IMR-90 (cell line): ENCODE results near the gene GABBR2. TPM values are rescaled to one million over a fixed set of nuclear protein-coding genes. Genes with fewer than 3 reads are reported as not detected.

Source experiments
- ATAC-seq: fragments of 200-7000 bp; cut with Tn5 transposase; 2 replicates; pipeline ENCODE4 v1.9.1; 2020; ENCODE audit warnings: low read depth, mild to moderate bottlenecking, moderate library complexity
- BruUV-seq: library from RNA; stranded (reverse); fragments of 400-500 nt; replicated peaks from 2 replicates; lab custom pipeline; 2021; lab: Mats Ljungman, UMichigan
- CTCF ChIA-PET: fragments of 300-600 bp; formaldehyde crosslinking; extraction: SDS; loops from one replicate; lab custom pipeline; 2021; ENCODE audit warnings: antibody characterized with exemption; lab: Yijun Ruan, JAX
- POLR2A ChIA-PET: fragments of 300-600 bp; sonication (Branson Sonifier 250); formaldehyde crosslinking; loops from one replicate; lab custom pipeline; 2022; ENCODE audit warnings: antibody characterized with exemption; ENCODE audit not compliant: unreplicated experiment; lab: Charles Lee
- DNase-seq: peaks from one replicate; pipeline ENCODE4 v3.0.0; 2013
- H2AFZ ChIP-seq: replicated peaks from 2 replicates; pipeline ENCODE3; 2013; ENCODE audit warnings: low read length, mild to moderate bottlenecking; ENCODE audit not compliant: poor library complexity
- H2AK5ac ChIP-seq: 2 replicates; pipeline ENCODE4 v1.6.1; 2013; ENCODE audit warnings: low read depth, low read length, inconsistent platforms
- H2AK9ac ChIP-seq: replicated peaks from 2 replicates; pipeline ENCODE3; 2013; ENCODE audit warnings: mild to moderate bottlenecking, low read depth, low read length, moderate library complexity; ENCODE audit not compliant: poor library complexity
- H2BK120ac ChIP-seq: 2 replicates; pipeline ENCODE4 v1.6.1; 2013; ENCODE audit warnings: low read depth, low read length, inconsistent platforms
- H2BK15ac ChIP-seq: 3 replicates; pipeline ENCODE4 v1.6.1; 2013; ENCODE audit warnings: low read depth, low read length, inconsistent platforms
- H2BK20ac ChIP-seq: 2 replicates; pipeline ENCODE4 v1.6.1; 2013; ENCODE audit warnings: low read depth, mild to moderate bottlenecking, inconsistent platforms, low read length, moderate library complexity
- H2BK5ac ChIP-seq: 2 replicates; pipeline ENCODE4 v1.6.1; 2013; ENCODE audit warnings: mild to moderate bottlenecking, low read depth, low read length, inconsistent platforms; ENCODE audit not compliant: poor library complexity, severe bottlenecking
- H3K14ac ChIP-seq: replicated peaks from 2 replicates; pipeline ENCODE4 v1.6.1; 2013; ENCODE audit warnings: low read depth, low read length, inconsistent platforms
- H3K18ac ChIP-seq: 2 replicates; pipeline ENCODE4 v1.6.1; 2013; ENCODE audit warnings: low read depth, low read length, control low read depth
- H3K23ac ChIP-seq: 2 replicates; pipeline ENCODE4 v1.6.1; 2013; ENCODE audit warnings: low read depth, low read length, inconsistent platforms
- H3K27ac ChIP-seq: 2 replicates; pipeline ENCODE4 v1.5.1; 2013; ENCODE audit warnings: mild to moderate bottlenecking, control low read depth, low read length; ENCODE audit not compliant: insufficient read depth
- H3K27me3 ChIP-seq: 2 replicates; pipeline ENCODE4 v1.6.1; 2013; ENCODE audit warnings: low read length; ENCODE audit not compliant: control insufficient read depth, insufficient read depth
- H3K36me3 ChIP-seq: 2 replicates; pipeline ENCODE4 v1.6.1; 2013; ENCODE audit warnings: low read length, mixed read lengths; ENCODE audit not compliant: control insufficient read depth, insufficient read depth
- H3K4ac ChIP-seq: 2 replicates; pipeline ENCODE4 v1.6.1; 2013; ENCODE audit warnings: low read depth, low read length, inconsistent platforms
- H3K4me1 ChIP-seq: 2 replicates; pipeline ENCODE4 v1.6.1; 2013; ENCODE audit warnings: low read length, mixed read lengths; ENCODE audit not compliant: control insufficient read depth, insufficient read depth
- H3K4me2 ChIP-seq: 2 replicates; pipeline ENCODE4 v1.6.1; 2013; ENCODE audit warnings: low read depth, mild to moderate bottlenecking, control low read depth, low read length, moderate library complexity
- H3K4me3 ChIP-seq: 2 replicates; pipeline ENCODE4 v1.5.1; 2013; ENCODE audit warnings: low read depth, mild to moderate bottlenecking, control low read depth, low read length, moderate library complexity; ENCODE audit not compliant: insufficient read depth
- H3K56ac ChIP-seq: 2 replicates; pipeline ENCODE4 v1.6.1; 2013; ENCODE audit warnings: low read length, inconsistent platforms; ENCODE audit not compliant: insufficient read depth; ENCODE audit errors: extremely low read depth
- H3K79me1 ChIP-seq, 2 experiments: 2 replicates each; pipeline ENCODE4 v1.6.1; 2013; ENCODE audit warnings: low read length in 2 of 2, inconsistent platforms in 1 of 2, low read depth in 1 of 2
- H3K9ac ChIP-seq: 2 replicates; pipeline ENCODE4 v1.6.1; 2013; ENCODE audit warnings: low read depth, low read length, control low read depth
- H3K9me1 ChIP-seq: 2 replicates; pipeline ENCODE4 v1.6.1; 2013; ENCODE audit warnings: low read length, inconsistent platforms; ENCODE audit not compliant: insufficient read depth
- H3K9me3 ChIP-seq: 2 replicates; pipeline ENCODE4 v1.6.1; 2013; ENCODE audit warnings: low read length; ENCODE audit not compliant: control insufficient read depth, insufficient read depth
- H4K20me1 ChIP-seq: 2 replicates; pipeline ENCODE4 v1.6.1; 2013; ENCODE audit warnings: low read length, inconsistent platforms; ENCODE audit not compliant: insufficient read depth
- H4K5ac ChIP-seq: 2 replicates; pipeline ENCODE4 v1.6.1; 2013; ENCODE audit warnings: mild to moderate bottlenecking, low read depth, low read length, control low read depth
- H4K8ac ChIP-seq, 2 experiments: 2 replicates each; pipeline ENCODE4 v1.6.1; 2013; ENCODE audit warnings: low read depth in 2 of 2, low read length in 2 of 2, control low read depth in 1 of 2, inconsistent platforms in 1 of 2
- H4K91ac ChIP-seq: 2 replicates; pipeline ENCODE4 v1.6.1; 2013; ENCODE audit warnings: low read depth, low read length, inconsistent platforms; ENCODE audit not compliant: insufficient read depth
- BHLHE40 ChIP-seq: fragments of 150-350 bp; IDR thresholded peaks from 2 replicates; pipeline ENCODE4 v1.6.1; 2016; ENCODE audit warnings: mild to moderate bottlenecking, low read depth, low read length
- MAFK ChIP-seq: IDR thresholded peaks from 2 replicates; pipeline ENCODE4 v1.6.1; 2012; ENCODE audit warnings: low read depth, low read length, improper control_type of control experiment
- RCOR1 ChIP-seq: IDR thresholded peaks from 2 replicates; pipeline ENCODE4 v1.6.1; 2012; ENCODE audit warnings: mild to moderate bottlenecking, low read length, improper control_type of control experiment; ENCODE audit not compliant: insufficient replicate concordance
- WGBS, 2 experiments: methylation state at CpG; one replicate each; pipeline versions ENCODE4 v1.1.5 to v1.1.7; 2013; ENCODE audit warnings: missing lambda C conversion rate in 2 of 2; ENCODE audit not compliant: insufficient read length in 1 of 2; ENCODE audit errors: extremely low coverage in 2 of 2; 5-methylcytosine and 5-hydroxymethylcytosine counted together
- dilution Hi-C: fragments of 300-500 bp; cut with HindIII; formaldehyde crosslinking; loops from one replicate; pipeline ENCODE4 v1.14.3; 2018; ENCODE audit warnings: low sequenced_read_pairs; ENCODE audit not compliant: unreplicated experiment
- in situ Hi-C: fragments of 300-500 bp; cut with MboI; formaldehyde crosslinking; loops from 3 replicates; pipeline ENCODE4 v1.14.3; 2019; ENCODE audit warnings: low sequenced_read_pairs, inconsistent platforms, mixed read lengths
- intact Hi-C: fragments of 100-400 bp; cut with micrococcal nuclease; formaldehyde crosslinking; loops from 2 replicates; pipeline ENCODE4 v1.10.0; 2022
- polyA plus RNA-seq, 3 experiments: library from polyadenylated mRNA; depleted of rRNA; stranded (reverse); fragments of >200 nt; gene quantifications; 2 replicates each; pipeline ENCODE4 v1.2.3, GENCODE V29; 2012; ENCODE audit warnings: low replicate concordance in 1 of 3
- total RNA-seq: library from RNA; depleted of rRNA; stranded (reverse); fragments of >200 nt; gene quantifications from 2 replicates; pipeline ENCODE4 v1.2.3, GENCODE V29; 2012

The GABBR2 gene
- total and polyA plus RNA-seq, 2 of the 4 experiments (the other 2 are of a cell fraction): 14.2 to 20.3 TPM

DNA sequence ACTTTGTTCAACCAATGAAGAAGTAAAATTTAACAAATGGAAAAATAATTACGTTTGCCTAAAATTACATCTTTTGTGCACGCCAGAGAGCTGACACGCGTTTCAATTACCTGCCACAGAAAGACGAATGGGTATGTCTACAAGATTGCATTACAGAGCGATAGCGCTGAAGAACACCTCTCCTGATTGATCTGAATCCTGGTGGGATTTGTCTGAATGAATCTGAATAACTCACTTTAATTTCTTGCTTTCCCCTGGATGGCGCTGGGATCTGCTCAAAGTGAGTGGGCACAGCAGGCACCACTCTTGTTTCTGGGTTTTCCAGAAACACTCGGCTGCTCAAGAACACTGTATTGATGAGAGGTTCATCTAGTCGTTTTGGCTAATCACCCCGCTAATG lies 304.5 kb downstream of the GABBR2 start:
- H3K79me1 ChIP-seq: 0 out of 4 replicates have a peak, but pooled peaks cover 0 to 3% of the 10 kb centered on the region in 2 experiments
- H2BK15ac ChIP-seq: no peak overlapping the region
- H2AK9ac ChIP-seq: no peak overlapping the region
- dilution Hi-C loops (no loop called here), intact Hi-C loops (no loop called here), in situ Hi-C loops (no loop called here)
- H2AFZ ChIP-seq: no peak overlapping the region
- no peak overlapping the region for H2BK120ac ChIP-seq
- no peaks in the 10 kb centered on the region for H3K4me1 ChIP-seq
- BruUV-seq: no TSS peak
- no peaks in the 10 kb centered on the region for H4K20me1 ChIP-seq
- no peak for TF ChIP-seq MAFK
- no peak for TF ChIP-seq BHLHE40
- TF ChIP-seq RCOR1: no peak
- H3K9me1 ChIP-seq: peaks cover 5% of the 10 kb centered on the region; the same call in 1 of the 2 replicates
- ChIA-PET CTCF (interaction anchor here (0.7 kb wide), 1 partner anchor 27 kb away, joined by 3 read pairs; no protein-coding TSS in a partner anchor), POLR2A (no interaction called here)
- no peak overlapping the region for H3K27ac ChIP-seq
- H3K4ac ChIP-seq: no peak overlapping the region
- H4K8ac ChIP-seq: no peak overlapping the region
- no peak overlapping the region for H2AK5ac ChIP-seq
- no peak for ATAC-seq
- H3K56ac ChIP-seq: no peak overlapping the region
- H3K23ac ChIP-seq: no peak overlapping the region
- H3K4me3 ChIP-seq: no peak overlapping the region
- no peak overlapping the region for H4K5ac ChIP-seq
- no peak overlapping the region for H3K14ac ChIP-seq
- 90% methylated on average over 2 of the region's 11 CpGs; no CpG with 5 or more reads in 1 of the 2 experiments for WGBS, 2 experiments
- no peaks in the 10 kb centered on the region; the same call in 1 of the 2 replicates for H3K27me3 ChIP-seq
- no peak for DNase-seq
- no peak overlapping the region for H3K18ac ChIP-seq
- peaks cover 2% of the 10 kb centered on the region; the same call in 1 of the 2 replicates for H3K36me3 ChIP-seq
- no peaks in the 10 kb centered on the region for H3K9me3 ChIP-seq
- no peak overlapping the region for H4K91ac ChIP-seq
- no peak overlapping the region for H3K9ac ChIP-seq
- H3K4me2 ChIP-seq: no peak overlapping the region
- H2BK20ac ChIP-seq: no peak overlapping the region
- H2BK5ac ChIP-seq: no peak overlapping the region
